Erythroblast (primary cell): ENCODE measurements around the gene COL16A1.

Experiments used
- GATA1 ChIP-seq: IDR thresholded peaks from 2 replicates; pipeline ENCODE4 v1.6.1; 2011; ENCODE audit warnings: low read depth, mild to moderate bottlenecking, control low read depth, low read length, moderate library complexity
- POLR2A ChIP-seq: IDR thresholded peaks from 2 replicates; pipeline ENCODE4 v1.6.1; 2011; ENCODE audit warnings: mild to moderate bottlenecking, low read length

DNA sequence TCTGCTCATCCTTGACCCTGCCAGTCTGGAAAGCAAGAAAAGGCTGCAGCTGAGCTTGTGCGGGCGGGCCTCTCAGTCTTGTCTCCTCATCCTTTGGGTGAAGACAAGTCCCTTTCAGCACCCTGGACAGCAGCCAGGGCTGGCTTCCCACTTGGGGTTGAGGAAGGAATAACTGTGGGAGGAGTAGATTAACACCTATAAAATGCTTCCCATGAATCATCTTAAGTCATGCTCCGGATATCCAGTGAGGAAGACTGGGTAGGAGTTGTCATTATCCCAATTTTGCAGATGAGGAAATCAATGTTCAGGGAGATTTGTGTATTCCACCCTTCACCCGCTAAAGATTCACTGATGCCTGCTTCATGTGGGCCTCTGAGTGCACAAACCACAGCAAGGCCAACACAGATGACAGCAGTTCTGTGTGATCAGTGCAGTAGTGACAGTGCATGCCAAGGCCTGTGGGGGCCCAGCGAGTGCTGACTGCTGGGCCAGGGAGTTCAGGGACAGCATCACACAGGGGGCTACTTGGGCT lies 20.1 kb upstream of the COL16A1 start:
- TF ChIP-seq POLR2A (no peak), GATA1 (no peak)
